Neural cell (in vitro differentiated cells): Measurements from ENCODE around the gene CSNK1A1L. TPM values are rescaled to one million over a fixed set of nuclear protein-coding genes. Genes with fewer than 3 reads are reported as not detected.

Experiments
- H2AFZ ChIP-seq: fragments of 200-600, 300-800 bp; sonication (generic), shearing (Covaris generic); 2 replicates; pipeline ENCODE4 v1.6.0; 2014; ENCODE audit warnings: low read depth, mild to moderate bottlenecking, antibody characterized with exemption, low read length, moderate library complexity
- H3F3A ChIP-seq: fragments of 200-600 bp; shearing (Covaris generic); 2 replicates; pipeline ENCODE4 v1.6.1; 2016; ENCODE audit warnings: mild to moderate bottlenecking, moderate library complexity, mixed read lengths, antibody characterized with exemption, low read length; ENCODE audit not compliant: insufficient read depth, poor library complexity, severe bottlenecking
- H3K27ac ChIP-seq: fragments of 200-600, 300-800 bp; sonication (generic), shearing (Covaris generic); 2 replicates; pipeline ENCODE4 v1.5.1; 2014; ENCODE audit warnings: mild to moderate bottlenecking, low read length, moderate library complexity
- H3K27me3 ChIP-seq: fragments of 300-800, 200-600 bp; sonication (generic), shearing (Covaris generic); 2 replicates; pipeline ENCODE4 v1.6.0; 2014; ENCODE audit warnings: mild to moderate bottlenecking, low read depth, low read length, moderate library complexity; ENCODE audit not compliant: insufficient read depth
- H3K36me3 ChIP-seq: fragments of 300-800, 200-600 bp; sonication (generic), shearing (Covaris generic); 2 replicates; pipeline ENCODE4 v1.5.1; 2014; ENCODE audit warnings: mild to moderate bottlenecking, antibody characterized with exemption, low read length, moderate library complexity; ENCODE audit not compliant: insufficient read depth
- H3K4me2 ChIP-seq: fragments of 300-800, 200-600 bp; sonication (generic), shearing (Covaris generic); 2 replicates; pipeline ENCODE4 v1.6.0; 2014; ENCODE audit warnings: mild to moderate bottlenecking, low read length
- H3K4me3 ChIP-seq: fragments of 300-800, 200-600 bp; sonication (generic), shearing (Covaris generic); 2 replicates; pipeline ENCODE4 v1.5.1; 2014; ENCODE audit warnings: mild to moderate bottlenecking, low read length, moderate library complexity
- H3K79me2 ChIP-seq: fragments of 200-600 bp; shearing (Covaris generic); replicated peaks from 2 replicates; pipeline ENCODE4 v1.6.0; 2014; ENCODE audit warnings: mild to moderate bottlenecking, low read length, moderate library complexity; ENCODE audit not compliant: insufficient read depth
- H3K9ac ChIP-seq: fragments of 300-800, 200-600 bp; sonication (generic), shearing (Covaris generic); 2 replicates; pipeline ENCODE4 v1.6.1; 2016; ENCODE audit warnings: mild to moderate bottlenecking, low read length, mixed read lengths
- H3K9me2 ChIP-seq: fragments of 200-600 bp; shearing (Covaris generic); 2 replicates; pipeline ENCODE4 v1.6.1; 2016; ENCODE audit warnings: mild to moderate bottlenecking, low read length, mixed read lengths; ENCODE audit not compliant: insufficient read depth
- H3K9me3 ChIP-seq: fragments of 200-600, 300-800 bp; sonication (generic), shearing (Covaris generic); 2 replicates; pipeline ENCODE4 v1.6.1; 2016; ENCODE audit warnings: mild to moderate bottlenecking, mixed run types, low read length, moderate library complexity, mixed read lengths
- H4K20me1 ChIP-seq: fragments of 200-600 bp; shearing (Covaris generic); 2 replicates; pipeline ENCODE4 v1.6.1; 2016; ENCODE audit warnings: mild to moderate bottlenecking, mixed run types; ENCODE audit not compliant: insufficient read depth
- EP300 ChIP-seq: fragments of 450-650 bp; conservative IDR thresholded peaks from 2 replicates; pipeline ENCODE4 v1.6.1; 2014; ENCODE audit warnings: antibody characterized with exemption, mild to moderate bottlenecking, moderate library complexity; ENCODE audit not compliant: poor library complexity, severe bottlenecking
- EZH2 ChIP-seq: fragments of 200-600, 300-800 bp; shearing (Covaris generic), sonication (generic); IDR thresholded peaks from 2 replicates; pipeline ENCODE4 v1.6.1; 2014; ENCODE audit warnings: antibody characterized with exemption, low read length, borderline replicate concordance, mild to moderate bottlenecking; ENCODE audit not compliant: insufficient read depth, poor library complexity, severe bottlenecking
- MXI1 ChIP-seq: fragments of 450-650 bp; conservative IDR thresholded peaks from 2 replicates; pipeline ENCODE4 v1.6.1; 2014; ENCODE audit warnings: antibody characterized with exemption, mild to moderate bottlenecking; ENCODE audit not compliant: poor library complexity, severe bottlenecking
- POLR2AphosphoS5 ChIP-seq: IDR thresholded peaks from 2 replicates; pipeline ENCODE4 v1.6.1; 2012
- RAD21 ChIP-seq: fragments of 450-650 bp; conservative IDR thresholded peaks from 2 replicates; pipeline ENCODE4 v1.6.1; 2014; ENCODE audit warnings: antibody characterized with exemption, mild to moderate bottlenecking, moderate library complexity
- REST ChIP-seq: IDR thresholded peaks from 2 replicates; pipeline ENCODE4 v1.6.1; 2012; ENCODE audit warnings: borderline replicate concordance
- SMC3 ChIP-seq: fragments of 450-650 bp; conservative IDR thresholded peaks from 2 replicates; pipeline ENCODE4 v1.6.1; 2014; ENCODE audit warnings: antibody characterized with exemption, mild to moderate bottlenecking, moderate library complexity; ENCODE audit not compliant: poor library complexity
- TAF1 ChIP-seq: IDR thresholded peaks from 2 replicates; pipeline ENCODE4 v1.6.1; 2012; ENCODE audit warnings: low read depth
- polyA plus RNA-seq: library from polyadenylated mRNA; depleted of rRNA; stranded (reverse); fragments of >200 nt; gene quantifications from 2 replicates; pipeline ENCODE4 v1.2.3, GENCODE V29; 2014
- TF ChIP-seq, protein P1 (sequence below): fragments of 450-650 bp; IDR thresholded peaks from 2 replicates; pipeline ENCODE4 v1.5.1; 2014; ENCODE audit warnings: antibody characterized with exemption, mild to moderate bottlenecking, moderate library complexity; ENCODE audit not compliant: poor library complexity, severe bottlenecking

CSNK1A1L gene
- polyA plus RNA-seq, 1 donor from 2014 or later: not detected

- H4K20me1 ChIP-seq: no peaks in the 10 kb centered on the region
- no peaks in the 10 kb centered on the region for H3F3A ChIP-seq
- no peaks in the 10 kb centered on the region for H3K79me2 ChIP-seq
- no peaks in the 10 kb centered on the region for H3K9me3 ChIP-seq
- no peaks in the 10 kb centered on the region for H3K27me3 ChIP-seq
- H2AFZ ChIP-seq: no peak overlapping the region
- H3K9ac ChIP-seq: no peak overlapping the region
- no peaks in the 10 kb centered on the region for H3K9me2 ChIP-seq
- no peaks in the 10 kb centered on the region for H3K36me3 ChIP-seq
- no peak overlapping the region for H3K4me3 ChIP-seq
- H3K4me2 ChIP-seq: no peak overlapping the region
- TF ChIP-seq SMC3 (no peak), TAF1 (no peak), EZH2 (no peak)
- no peak overlapping the region for H3K27ac ChIP-seq
Observed at GRCh38 chr13:37131092-37131491, 25.6 kb upstream of the CSNK1A1L start.

DNA sequence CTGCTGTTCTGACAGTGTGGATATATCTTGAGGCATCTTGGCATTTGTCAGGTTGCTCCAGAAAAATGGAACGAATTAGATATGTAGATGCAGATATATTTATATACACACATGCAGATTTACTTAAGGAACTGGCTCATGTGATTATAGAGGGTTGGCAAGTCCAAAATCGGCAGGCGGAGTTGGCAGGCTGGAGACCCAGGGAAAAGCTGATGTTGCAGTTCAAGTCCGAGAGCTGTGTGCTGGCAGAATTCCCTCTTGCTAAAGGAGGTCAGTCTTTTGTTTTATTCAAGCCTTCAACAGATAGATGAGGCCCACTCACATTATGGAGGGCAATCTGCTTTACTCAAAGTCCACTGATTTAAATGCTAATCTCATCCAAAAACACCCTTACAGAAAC is 24.4 kb upstream of the CSNK1A1L start:
- H3K4me2 ChIP-seq: no peak overlapping the region
- H3K4me3 ChIP-seq: no peak overlapping the region
- no peak overlapping the region for H3K9ac ChIP-seq
- H3K36me3 ChIP-seq: no peaks in the 10 kb centered on the region
- no peaks in the 10 kb centered on the region for H4K20me1 ChIP-seq
- no peaks in the 10 kb centered on the region for H3F3A ChIP-seq
- no peaks in the 10 kb centered on the region for H3K9me3 ChIP-seq
- no peak for TF ChIP-seq TAF1
- no peaks in the 10 kb centered on the region for H3K9me2 ChIP-seq
- no peaks in the 10 kb centered on the region for H3K79me2 ChIP-seq
- H3K27me3 ChIP-seq: no peaks in the 10 kb centered on the region
- no peak overlapping the region for H2AFZ ChIP-seq
- H3K27ac ChIP-seq: no peak overlapping the region

GRCh38 chr13:37127691-37128241 is 22.3 kb upstream of the CSNK1A1L start:
- no peaks in the 10 kb centered on the region for H3K9me2 ChIP-seq
- H3K9ac ChIP-seq: no peak overlapping the region
- H2AFZ ChIP-seq: no peak overlapping the region
- H3K4me3 ChIP-seq: no peak overlapping the region
- no peaks in the 10 kb centered on the region for H3K79me2 ChIP-seq
- H3K27ac ChIP-seq: no peak overlapping the region
- H3K4me2 ChIP-seq: no peak overlapping the region
- H3K9me3 ChIP-seq: no peaks in the 10 kb centered on the region
- H3F3A ChIP-seq: no peaks in the 10 kb centered on the region
- H4K20me1 ChIP-seq: no peaks in the 10 kb centered on the region
- H3K36me3 ChIP-seq: no peaks in the 10 kb centered on the region
- no peak for TF ChIP-seq SMC3
- TF ChIP-seq RAD21: no peak
- no peak for TF ChIP-seq EZH2
- TF ChIP-seq REST: no peak
- no peak for TF ChIP-seq TAF1
- no peak for TF ChIP-seq MXI1
- TF ChIP-seq, protein P1, sequence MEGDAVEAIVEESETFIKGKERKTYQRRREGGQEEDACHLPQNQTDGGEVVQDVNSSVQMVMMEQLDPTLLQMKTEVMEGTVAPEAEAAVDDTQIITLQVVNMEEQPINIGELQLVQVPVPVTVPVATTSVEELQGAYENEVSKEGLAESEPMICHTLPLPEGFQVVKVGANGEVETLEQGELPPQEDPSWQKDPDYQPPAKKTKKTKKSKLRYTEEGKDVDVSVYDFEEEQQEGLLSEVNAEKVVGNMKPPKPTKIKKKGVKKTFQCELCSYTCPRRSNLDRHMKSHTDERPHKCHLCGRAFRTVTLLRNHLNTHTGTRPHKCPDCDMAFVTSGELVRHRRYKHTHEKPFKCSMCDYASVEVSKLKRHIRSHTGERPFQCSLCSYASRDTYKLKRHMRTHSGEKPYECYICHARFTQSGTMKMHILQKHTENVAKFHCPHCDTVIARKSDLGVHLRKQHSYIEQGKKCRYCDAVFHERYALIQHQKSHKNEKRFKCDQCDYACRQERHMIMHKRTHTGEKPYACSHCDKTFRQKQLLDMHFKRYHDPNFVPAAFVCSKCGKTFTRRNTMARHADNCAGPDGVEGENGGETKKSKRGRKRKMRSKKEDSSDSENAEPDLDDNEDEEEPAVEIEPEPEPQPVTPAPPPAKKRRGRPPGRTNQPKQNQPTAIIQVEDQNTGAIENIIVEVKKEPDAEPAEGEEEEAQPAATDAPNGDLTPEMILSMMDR: no peak
- no peak for TF ChIP-seq EP300
- TF ChIP-seq POLR2AphosphoS5: no peak
- H3K27me3 ChIP-seq: no peaks in the 10 kb centered on the region
